Mesothelial cell of epicardium (in vitro differentiated cells): ENCODE data around the gene RNLS. TPM values are rescaled to one million over a fixed set of nuclear protein-coding genes. Genes with fewer than 3 reads are reported as not detected.
"Not testable (repeated sequence)": the region's sequence is repeated elsewhere in the genome, so short reads cannot be mapped to it uniquely, and the experiment has no call there.

Source experiments
- DNase-seq, 2 experiments: peaks; one replicate each; pipeline ENCODE4 v3.0.0; 2021; ENCODE audit warnings: low spot score in 2 of 2; ENCODE audit not compliant: unreplicated experiment in 2 of 2
- H3K27ac Mint-ChIP-seq: 2 replicates; pipeline ENCODE4 v1.8.0; 2021; ENCODE audit warnings: mixed read lengths
- H3K27me3 Mint-ChIP-seq: 2 replicates; pipeline ENCODE4 v1.8.0; 2021; ENCODE audit warnings: low read depth, mixed read lengths
- H3K36me3 Mint-ChIP-seq: 2 replicates; pipeline ENCODE4 v1.8.0; 2021; ENCODE audit warnings: mixed read lengths
- H3K4me1 Mint-ChIP-seq: 2 replicates; pipeline ENCODE4 v1.8.0; 2021; ENCODE audit warnings: mixed read lengths
- H3K4me3 Mint-ChIP-seq: 2 replicates; pipeline ENCODE4 v1.8.0; 2021; ENCODE audit warnings: mild to moderate bottlenecking, moderate library complexity, mixed read lengths
- H3K9me3 Mint-ChIP-seq: 2 replicates; pipeline ENCODE4 v1.8.0; 2021; ENCODE audit warnings: mixed read lengths
- CTCF ChIP-seq: fragments of 200-600 bp; sonication (generic); IDR thresholded peaks from one replicate; pipeline ENCODE4 v1.5.0; 2021; ENCODE audit warnings: antibody characterized with exemption; ENCODE audit not compliant: unreplicated experiment
- total RNA-seq: library from RNA; stranded (reverse); gene quantifications from 3 replicates; pipeline ENCODE4 v1.2.1, GENCODE V29; 2021

Gene RNLS
- total RNA-seq, 1 donor from 2014 or later: 9.4 TPM

DNA sequence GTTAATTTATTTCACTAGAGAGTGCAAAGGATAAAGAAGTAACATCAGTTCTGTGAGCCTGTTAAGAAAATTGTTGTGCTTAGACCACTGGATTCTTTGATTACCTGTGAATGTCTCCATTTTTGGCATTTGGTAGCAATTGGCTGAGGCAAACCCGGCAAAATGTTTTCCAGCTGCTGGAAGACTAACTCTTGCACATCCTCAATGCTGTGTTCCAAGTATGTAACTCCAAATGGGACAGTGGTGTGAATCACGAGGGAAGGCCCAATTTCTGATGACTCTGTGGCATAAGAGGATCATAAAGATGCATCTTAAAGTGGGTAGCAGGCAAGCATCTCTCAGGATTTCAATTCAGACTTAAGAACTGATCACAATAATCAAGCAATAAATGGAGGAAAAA, 268.8 kb downstream of the RNLS start:
- Mint-ChIP-seq H3K27ac (no peak overlapping the region), H3K9me3 (peaks cover 16% of the 10 kb centered on the region), H3K4me3 (no peak overlapping the region), H3K36me3 (peaks cover 4% of the 10 kb centered on the region), H3K4me1 (peaks cover 5% of the 10 kb centered on the region), H3K27me3 (no peaks in the 10 kb centered on the region)
- no peak for TF ChIP-seq CTCF
- no peak for DNase-seq

DNA sequence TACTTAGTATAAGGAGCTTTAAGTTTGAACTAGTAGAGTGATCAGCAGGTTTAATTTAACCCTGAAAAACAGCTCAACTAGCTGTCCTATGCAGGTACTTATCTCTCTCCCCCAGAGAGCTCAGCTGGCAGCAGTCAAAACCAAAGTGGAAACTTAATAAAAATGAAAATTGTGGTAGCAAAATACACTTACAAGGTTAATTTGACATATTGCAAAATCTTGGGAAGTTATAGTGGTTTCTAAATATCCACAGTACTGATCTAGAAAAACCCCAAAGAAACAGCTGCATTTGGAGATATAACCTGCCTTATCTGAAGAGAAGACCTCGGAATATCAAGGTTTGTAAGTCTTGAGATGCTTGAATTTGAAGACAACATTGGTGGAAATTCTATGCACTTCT, 269.2 kb downstream of the RNLS start:
- DNase-seq: no peak
- no peak overlapping the region for H3K27ac Mint-ChIP-seq
- H3K27me3 Mint-ChIP-seq: no peaks in the 10 kb centered on the region
- no peak overlapping the region for H3K4me3 Mint-ChIP-seq
- H3K36me3 Mint-ChIP-seq: peaks cover 1% of the 10 kb centered on the region
- peaks cover 5% of the 10 kb centered on the region for H3K4me1 Mint-ChIP-seq
- peaks cover 13% of the 10 kb centered on the region for H3K9me3 Mint-ChIP-seq
- TF ChIP-seq CTCF: no peak

GRCh38 chr10:88312855-88313254, 270.3 kb downstream of the RNLS start:
- Mint-ChIP-seq H3K9me3 (peaks cover 14% of the 10 kb centered on the region), H3K4me1 (peaks cover 5% of the 10 kb centered on the region), H3K27ac (no peak overlapping the region), H3K27me3 (no peaks in the 10 kb centered on the region), H3K4me3 (no peak overlapping the region), H3K36me3 (peaks cover 3% of the 10 kb centered on the region)
- no peak for DNase-seq
- TF ChIP-seq CTCF: no peak

DNA sequence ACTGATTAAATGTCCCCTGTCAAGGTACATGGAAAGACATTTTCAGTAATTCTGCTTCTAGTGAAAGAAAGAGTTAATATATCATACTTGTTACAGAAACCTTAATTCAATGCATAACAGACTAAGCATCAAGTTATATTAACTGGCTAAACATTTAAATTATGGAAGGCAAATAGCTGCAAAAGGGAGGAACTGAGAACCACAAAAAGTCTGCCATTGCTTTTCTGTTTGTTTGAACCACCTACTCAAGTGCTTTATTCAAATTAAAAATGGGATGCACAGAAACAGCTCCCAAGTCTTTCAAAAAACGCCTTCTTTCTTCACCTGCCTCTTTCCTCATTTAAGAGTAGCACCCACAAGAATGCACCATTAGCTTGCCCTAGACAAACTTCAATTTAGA, 271.9 kb downstream of the RNLS start:
- no peak overlapping the region for H3K4me3 Mint-ChIP-seq
- H3K4me1 Mint-ChIP-seq: peaks cover 2% of the 10 kb centered on the region
- no peak for TF ChIP-seq CTCF
- peaks cover 3% of the 10 kb centered on the region for H3K36me3 Mint-ChIP-seq
- H3K27me3 Mint-ChIP-seq: no peaks in the 10 kb centered on the region
- H3K27ac Mint-ChIP-seq: no peak overlapping the region
- peaks cover 8% of the 10 kb centered on the region for H3K9me3 Mint-ChIP-seq
- DNase-seq: no peak

DNA sequence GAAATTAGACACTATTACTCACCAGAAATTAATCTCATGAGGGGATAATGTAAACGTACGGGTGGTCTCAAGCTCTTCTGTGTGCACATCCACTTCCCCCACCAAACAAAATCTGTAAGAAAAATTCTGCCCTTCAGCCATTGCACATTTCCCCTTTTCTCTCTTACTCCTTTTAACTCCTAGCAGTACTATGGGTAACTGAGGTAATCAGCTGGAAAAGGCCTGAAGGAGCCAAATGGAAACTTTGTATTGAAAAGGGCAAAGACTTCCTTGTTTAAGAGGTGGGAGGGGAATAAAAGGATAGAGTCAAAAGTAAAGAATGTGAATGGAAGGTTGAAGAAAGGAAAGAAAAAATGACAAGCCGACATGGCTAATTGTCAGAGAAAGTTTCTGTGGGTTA, 273.8 kb downstream of the RNLS start:
- H3K27me3 Mint-ChIP-seq: peaks cover 2% of the 10 kb centered on the region
- no peak for DNase-seq
- no peak for TF ChIP-seq CTCF

DNA sequence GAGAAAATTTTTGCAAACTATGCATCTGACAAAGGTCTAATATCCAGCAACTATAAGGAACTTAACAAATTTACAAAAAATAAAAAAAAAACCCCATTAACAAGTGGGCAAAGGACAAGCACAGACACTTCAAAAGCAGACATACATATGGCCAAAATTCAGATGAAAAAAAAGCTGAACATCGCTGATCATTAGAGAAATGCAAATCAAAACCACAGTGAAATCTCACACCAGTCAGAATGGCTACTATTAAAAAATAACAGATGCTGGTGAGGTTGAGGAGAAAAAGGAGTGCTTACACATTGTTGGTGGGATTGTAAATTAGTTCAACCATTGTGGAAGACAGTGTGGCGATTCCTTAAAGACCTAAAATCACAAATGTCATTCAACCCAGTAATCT, 274.8 kb downstream of the RNLS start:
- not testable (repeated sequence) for H3K27ac Mint-ChIP-seq, DNase-seq, H3K4me3 Mint-ChIP-seq, H3K4me1 Mint-ChIP-seq, H3K36me3 Mint-ChIP-seq, H3K27me3 Mint-ChIP-seq
- H3K9me3 Mint-ChIP-seq: peaks cover 16% of the 10 kb centered on the region

More for the DNA sequence above, 273.8 kb downstream of the RNLS start:
- H3K36me3 Mint-ChIP-seq: peaks cover 3% of the 10 kb centered on the region
- H3K4me1 Mint-ChIP-seq: no peaks in the 10 kb centered on the region
- H3K27ac Mint-ChIP-seq: no peak overlapping the region
- peaks cover 13% of the 10 kb centered on the region for H3K9me3 Mint-ChIP-seq
- H3K4me3 Mint-ChIP-seq: no peak overlapping the region
